ENCODE measurements around the gene KHDC4. TPM values are rescaled to one million over a fixed set of nuclear protein-coding genes. Genes with fewer than 3 reads are reported as not detected.

The KHDC4 gene
- total and polyA plus RNA-seq, 2 of the 13 experiments (the other 11 are each of a cell fraction or from before 2014, with no cell fraction given): 33.5 to 92.0 TPM

DNA sequence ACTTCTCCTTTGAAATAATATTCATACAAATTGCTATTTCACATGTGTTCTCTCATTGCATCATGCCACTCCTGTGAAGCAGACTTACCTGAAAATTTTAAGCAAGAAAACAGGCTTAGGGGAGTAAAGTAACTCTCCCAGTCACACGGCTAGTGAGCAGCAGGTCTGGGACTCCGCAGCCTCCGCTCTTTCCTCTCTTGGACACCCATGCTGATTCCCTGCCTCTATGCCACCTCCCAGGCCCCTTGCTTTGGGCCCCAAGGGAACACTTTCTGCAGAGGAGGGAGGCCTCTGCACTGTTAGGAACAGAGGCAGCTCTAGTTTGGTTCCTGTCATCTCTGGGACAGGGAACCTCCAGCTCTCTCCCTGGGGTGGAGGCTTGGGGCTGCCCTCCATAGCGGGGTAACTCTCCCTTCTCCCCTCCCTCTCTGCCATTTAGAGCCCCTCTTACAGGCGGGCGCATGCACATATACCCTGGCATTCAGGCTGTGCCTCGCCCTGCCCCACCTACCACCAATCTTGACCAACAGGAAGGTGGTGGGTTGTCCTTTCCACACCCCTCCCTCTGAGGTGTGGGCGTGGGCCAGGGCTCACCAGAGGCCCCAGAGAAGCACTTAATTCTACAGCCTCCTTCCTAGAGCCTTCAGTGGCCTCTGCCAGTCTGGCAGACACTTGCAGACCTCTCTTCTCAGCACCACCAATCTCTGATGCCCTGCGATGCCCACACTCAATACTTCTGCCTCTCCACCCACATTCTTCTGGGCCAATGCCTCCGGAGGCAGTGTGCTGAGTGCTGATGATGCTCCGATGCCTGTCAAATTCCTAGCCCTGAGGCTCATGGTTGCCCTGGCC, 7.0 kb upstream of the KHDC4 start, which contains the start of gene RXFP4 (continued):
- TF ChIP-seq ADNP (CRISPR knock-in tag; IDR thresholded peaks at IDR 0.05): no peak
- TF ChIP-seq ZSCAN9 (CRISPR knock-in tag; IDR thresholded peaks at IDR 0.05; ENCODE audit: borderline replicate concordance): no peak
- no peak; the same call in 1 of the 2 replicates for TF ChIP-seq RXRB (CRISPR knock-in tag; IDR thresholded peaks at IDR 0.05; ENCODE audit: borderline replicate concordance)
- TF ChIP-seq ZFP37 (CRISPR knock-in tag; IDR thresholded peaks at IDR 0.05; ENCODE audit: borderline replicate concordance): no peak
- no peak for TF ChIP-seq ZBTB25 (CRISPR knock-in tag; IDR thresholded peaks at IDR 0.05)
- TF ChIP-seq ZNF574 (CRISPR knock-in tag; IDR thresholded peaks at IDR 0.05): no peak
- TF ChIP-seq, protein P1, sequence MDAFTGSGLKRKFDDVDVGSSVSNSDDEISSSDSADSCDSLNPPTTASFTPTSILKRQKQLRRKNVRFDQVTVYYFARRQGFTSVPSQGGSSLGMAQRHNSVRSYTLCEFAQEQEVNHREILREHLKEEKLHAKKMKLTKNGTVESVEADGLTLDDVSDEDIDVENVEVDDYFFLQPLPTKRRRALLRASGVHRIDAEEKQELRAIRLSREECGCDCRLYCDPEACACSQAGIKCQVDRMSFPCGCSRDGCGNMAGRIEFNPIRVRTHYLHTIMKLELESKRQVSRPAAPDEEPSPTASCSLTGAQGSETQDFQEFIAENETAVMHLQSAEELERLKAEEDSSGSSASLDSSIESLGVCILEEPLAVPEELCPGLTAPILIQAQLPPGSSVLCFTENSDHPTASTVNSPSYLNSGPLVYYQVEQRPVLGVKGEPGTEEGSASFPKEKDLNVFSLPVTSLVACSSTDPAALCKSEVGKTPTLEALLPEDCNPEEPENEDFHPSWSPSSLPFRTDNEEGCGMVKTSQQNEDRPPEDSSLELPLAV (CRISPR knock-in tag; conservative IDR thresholded peaks at IDR 0.05; ENCODE audit: low read depth): no peak
- TF ChIP-seq MEIS1 (CRISPR knock-in tag; IDR thresholded peaks at IDR 0.05; ENCODE audit: borderline replicate concordance): no peak
- no peak for TF ChIP-seq ZNF205 (CRISPR knock-in tag; IDR thresholded peaks at IDR 0.05)
- TF ChIP-seq JUNB (CRISPR knock-in tag; IDR thresholded peaks at IDR 0.05; ENCODE audit: borderline replicate concordance): no peak
- TF ChIP-seq NFKB2 (CRISPR knock-in tag; IDR thresholded peaks at IDR 0.05; ENCODE audit: borderline replicate concordance): no peak
- no peak for TF ChIP-seq ZNF83 (CRISPR knock-in tag; IDR thresholded peaks at IDR 0.05; ENCODE audit: borderline replicate concordance)
- TF ChIP-seq GATAD2A (CRISPR knock-in tag; IDR thresholded peaks at IDR 0.05): no peak
- no peak for TF ChIP-seq STAG1 (CRISPR knock-in tag; IDR thresholded peaks at IDR 0.05)
- TF ChIP-seq, protein P2, sequence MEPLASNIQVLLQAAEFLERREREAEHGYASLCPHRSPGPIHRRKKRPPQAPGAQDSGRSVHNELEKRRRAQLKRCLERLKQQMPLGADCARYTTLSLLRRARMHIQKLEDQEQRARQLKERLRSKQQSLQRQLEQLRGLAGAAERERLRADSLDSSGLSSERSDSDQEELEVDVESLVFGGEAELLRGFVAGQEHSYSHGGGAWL (CRISPR knock-in tag; IDR thresholded peaks at IDR 0.05): no peak
- TF ChIP-seq HDAC6 (IDR thresholded peaks at IDR 0.05; ENCODE audit: low read depth, low read length): no peak
- no peak for TF ChIP-seq ZNF24 (IDR thresholded peaks at IDR 0.05)
- TF ChIP-seq E2F2 (CRISPR knock-in tag; IDR thresholded peaks at IDR 0.05; ENCODE audit: borderline replicate concordance): no peak
- no peak for TF ChIP-seq HHEX (CRISPR knock-in tag; IDR thresholded peaks at IDR 0.05)
- TF ChIP-seq GABPA (IDR thresholded peaks at IDR 0.05; ENCODE audit: low read depth, low read length): no peak
- no peak for TF ChIP-seq GABPA (CRISPR knock-in tag; IDR thresholded peaks at IDR 0.05; ENCODE audit: low read depth)
- TF ChIP-seq GABPB1 (CRISPR knock-in tag; IDR thresholded peaks at IDR 0.05): no peak; the same call in 1 of the 2 replicates
- no peak for TF ChIP-seq CHD2 (IDR thresholded peaks at IDR 0.05; ENCODE audit: low read depth, low read length)
- TF ChIP-seq RARG (CRISPR knock-in tag; IDR thresholded peaks at IDR 0.05; ENCODE audit: low read depth): no peak
- peak; percentile 51; the same call in 1 of the 2 replicates for TF ChIP-seq KDM2A (CRISPR knock-in tag; IDR thresholded peaks at IDR 0.05; ENCODE audit: borderline replicate concordance, low read depth)
